GM12878 (cell line): ENCODE results near the gene SP2. TPM values are rescaled to one million over a fixed set of nuclear protein-coding genes. Genes with fewer than 3 reads are reported as not detected.

ENCODE experiments used
- CTCF ChIP-seq, 3 experiments: IDR thresholded peaks in 2 of 3; conservative IDR thresholded peaks in 1 of 3; 2 replicates each; pipeline ENCODE4 v1.5.1; 2011; ENCODE audit warnings: low read depth in 3 of 3, low read length in 3 of 3, mild to moderate bottlenecking in 3 of 3, control low read depth in 2 of 3, moderate library complexity in 2 of 3, inconsistent platforms in 1 of 3, mixed read lengths in 1 of 3; ENCODE audit not compliant: control insufficient read depth in 2 of 3, insufficient read depth in 1 of 3; ENCODE audit errors: extremely low read depth in 1 of 3
- ESRRA ChIP-seq: IDR thresholded peaks from 2 replicates; pipeline ENCODE4 v1.6.1; 2012; ENCODE audit warnings: mild to moderate bottlenecking, low read length, improper control_type of control experiment
- IRF3 ChIP-seq: fragments of 450-650 bp; IDR thresholded peaks from 2 replicates; pipeline ENCODE4 v1.6.1; 2014; ENCODE audit warnings: mild to moderate bottlenecking
- IRF4 ChIP-seq: IDR thresholded peaks from 2 replicates; pipeline ENCODE4 v1.6.1; 2011; ENCODE audit warnings: low read depth, low read length
- IRF5 ChIP-seq: fragments of 450-650 bp; IDR thresholded peaks from 2 replicates; pipeline ENCODE4 v1.6.1; 2017; ENCODE audit warnings: borderline replicate concordance
- LARP7 ChIP-seq: fragments of 450-650 bp; IDR thresholded peaks from 2 replicates; pipeline ENCODE4 v1.6.1; 2017; ENCODE audit warnings: mild to moderate bottlenecking
- RAD21 ChIP-seq: IDR thresholded peaks from 2 replicates; pipeline ENCODE4 v1.6.1; 2011; ENCODE audit warnings: mild to moderate bottlenecking, low read depth, low read length, moderate library complexity; ENCODE audit not compliant: insufficient read depth
- RFX5 ChIP-seq: IDR thresholded peaks from 2 replicates; pipeline ENCODE4 v1.6.1; 2011; ENCODE audit warnings: low read depth, low read length, improper control_type of control experiment
- SMARCA5 ChIP-seq: fragments of 450-650 bp; IDR thresholded peaks from 2 replicates; pipeline ENCODE4 v1.6.1; 2017; ENCODE audit warnings: mild to moderate bottlenecking
- SMC3 ChIP-seq: IDR thresholded peaks from 2 replicates; pipeline ENCODE4 v1.6.1; 2011; ENCODE audit warnings: low read length, improper control_type of control experiment, borderline replicate concordance
- SREBF1 ChIP-seq: IDR thresholded peaks from 2 replicates; pipeline ENCODE4 v1.6.1; 2012; ENCODE audit warnings: mild to moderate bottlenecking, low read length
- YY1 ChIP-seq: IDR thresholded peaks from 2 replicates; pipeline ENCODE4 v1.6.1; 2011; ENCODE audit warnings: low read depth, mild to moderate bottlenecking, low read length
- ZNF24 ChIP-seq: fragments of 450-650 bp; IDR thresholded peaks from 2 replicates; pipeline ENCODE4 v1.6.1; 2017; ENCODE audit warnings: antibody characterized with exemption, mild to moderate bottlenecking
- polyA plus RNA-seq, 11 experiments: library from polyadenylated mRNA; depleted of rRNA in 4 of 11; unstranded in 6 of 11; stranded (reverse) in 5 of 11; fragments of >200 nt; fragmentation: Nextera tagmentation in 4 of 11; fragmentation: Illumina TruSeq in 1 of 11; extraction: Ambion mirVana in 4 of 11; extraction: Trizol in 1 of 11; gene quantifications; 1 replicate in 1 of 11; 2 replicates in 10 of 11; pipeline versions ENCODE4 v1.2.1 to v1.2.3, GENCODE V29; 2011 to 2016; ENCODE audit warnings: inconsistent platforms in 2 of 11, missing spikeins in 2 of 11, low read depth in 1 of 11
- total RNA-seq, 4 experiments: library from RNA; depleted of rRNA in 3 of 4; stranded (reverse); fragments of >200 nt in 3 of 4; fragmentation: Illumina TruSeq in 1 of 4; extraction: Trizol in 1 of 4; gene quantifications; 2 replicates each; pipeline versions ENCODE4 v1.2.1 to v1.2.3, GENCODE V29; 2013 to 2021
- TF ChIP-seq, protein P1 (sequence below): IDR thresholded peaks from 2 replicates; pipeline ENCODE4 v1.6.1; 2012; ENCODE audit warnings: low read depth, low read length, improper control_type of control experiment
- TF ChIP-seq, protein P2 (sequence below): fragments of 450-650 bp; IDR thresholded peaks from 2 replicates; pipeline ENCODE4 v1.6.1; 2017; ENCODE audit warnings: mild to moderate bottlenecking

Gene SP2
- total and polyA plus RNA-seq, 10 of the 15 experiments (the other 5 are each of a cell fraction or from before 2014, with no cell fraction given) = 1.2 to 19.1 (median 4.8) TPM

- TF ChIP-seq CTCF (IDR thresholded peaks at IDR 0.05 in 2 of 3, conservative IDR thresholded peaks at IDR 0.05 in 1 of 3; ENCODE audit: control insufficient read depth in 2 of 3, extremely low read depth in 1 of 3, insufficient read depth in 1 of 3, low read depth in 3 of 3, low read length in 3 of 3) (peak; percentile 91 to 97 (median 96)), SREBF1 (no peak), ZNF24 (0 out of 2 replicates have a peak, but pooled peaks have one; percentile 22), SMARCA5 (0 out of 2 replicates have a peak, but pooled peaks have one; percentile 70), RAD21 (peak; percentile 96), IRF3 (no peak), IRF5 (no peak), SMC3 (peak; percentile 98), LARP7 (0 out of 2 replicates have a peak, but pooled peaks have one; percentile 22), RFX5 (peak; percentile 22; the same call in 1 of the 2 replicates), YY1 (peak; percentile 78), ESRRA (0 out of 2 replicates have a peak, but pooled peaks have one; percentile 51), IRF4 (peak; percentile 35; the same call in 1 of the 2 replicates)
- TF ChIP-seq, protein P1, sequence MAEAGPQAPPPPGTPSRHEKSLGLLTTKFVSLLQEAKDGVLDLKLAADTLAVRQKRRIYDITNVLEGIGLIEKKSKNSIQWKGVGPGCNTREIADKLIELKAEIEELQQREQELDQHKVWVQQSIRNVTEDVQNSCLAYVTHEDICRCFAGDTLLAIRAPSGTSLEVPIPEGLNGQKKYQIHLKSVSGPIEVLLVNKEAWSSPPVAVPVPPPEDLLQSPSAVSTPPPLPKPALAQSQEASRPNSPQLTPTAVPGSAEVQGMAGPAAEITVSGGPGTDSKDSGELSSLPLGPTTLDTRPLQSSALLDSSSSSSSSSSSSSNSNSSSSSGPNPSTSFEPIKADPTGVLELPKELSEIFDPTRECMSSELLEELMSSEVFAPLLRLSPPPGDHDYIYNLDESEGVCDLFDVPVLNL = 0 out of 2 replicates have a peak, but pooled peaks have one; percentile 32
- TF ChIP-seq, protein P2, sequence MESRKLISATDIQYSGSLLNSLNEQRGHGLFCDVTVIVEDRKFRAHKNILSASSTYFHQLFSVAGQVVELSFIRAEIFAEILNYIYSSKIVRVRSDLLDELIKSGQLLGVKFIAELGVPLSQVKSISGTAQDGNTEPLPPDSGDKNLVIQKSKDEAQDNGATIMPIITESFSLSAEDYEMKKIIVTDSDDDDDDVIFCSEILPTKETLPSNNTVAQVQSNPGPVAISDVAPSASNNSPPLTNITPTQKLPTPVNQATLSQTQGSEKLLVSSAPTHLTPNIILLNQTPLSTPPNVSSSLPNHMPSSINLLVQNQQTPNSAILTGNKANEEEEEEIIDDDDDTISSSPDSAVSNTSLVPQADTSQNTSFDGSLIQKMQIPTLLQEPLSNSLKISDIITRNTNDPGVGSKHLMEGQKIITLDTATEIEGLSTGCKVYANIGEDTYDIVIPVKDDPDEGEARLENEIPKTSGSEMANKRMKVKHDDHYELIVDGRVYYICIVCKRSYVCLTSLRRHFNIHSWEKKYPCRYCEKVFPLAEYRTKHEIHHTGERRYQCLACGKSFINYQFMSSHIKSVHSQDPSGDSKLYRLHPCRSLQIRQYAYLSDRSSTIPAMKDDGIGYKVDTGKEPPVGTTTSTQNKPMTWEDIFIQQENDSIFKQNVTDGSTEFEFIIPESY = no peak
Measured at GRCh38 chr17:47889734-47890529, 6.1 kb upstream of the SP2 start (continued).
